Mucosa of stomach (tissue), 1 donor: ENCODE data around the gene KLK11.
A peak's percentile ranks its signal among the peaks of the same experiment; 100 is the strongest.

Experiments
- H3K27me3 ChIP-seq: one replicate; pipeline ENCODE4 v1.7.0; 2013; ENCODE audit warnings: mild to moderate bottlenecking, low read length; ENCODE audit not compliant: control insufficient read depth, insufficient read depth
- H3K36me3 ChIP-seq: one replicate; pipeline ENCODE4 v1.7.0; 2013; ENCODE audit warnings: low read length; ENCODE audit not compliant: control insufficient read depth, insufficient read depth
- H3K4me1 ChIP-seq: one replicate; pipeline ENCODE4 v1.7.0; 2013; ENCODE audit warnings: mild to moderate bottlenecking, low read length; ENCODE audit not compliant: control insufficient read depth, insufficient read depth
- H3K4me3 ChIP-seq: one replicate; pipeline ENCODE4 v1.7.0; 2013; ENCODE audit warnings: low read length
- H3K9ac ChIP-seq: one replicate; pipeline ENCODE4 v1.7.0; 2013; ENCODE audit warnings: mild to moderate bottlenecking, low read length, moderate library complexity
- H3K9me3 ChIP-seq: one replicate; pipeline ENCODE4 v1.7.0; 2013; ENCODE audit warnings: mild to moderate bottlenecking, low read length, moderate library complexity; ENCODE audit not compliant: control insufficient read depth
- donor health status: Pancreatic carcinoma.

Gene KLK11, protein sequence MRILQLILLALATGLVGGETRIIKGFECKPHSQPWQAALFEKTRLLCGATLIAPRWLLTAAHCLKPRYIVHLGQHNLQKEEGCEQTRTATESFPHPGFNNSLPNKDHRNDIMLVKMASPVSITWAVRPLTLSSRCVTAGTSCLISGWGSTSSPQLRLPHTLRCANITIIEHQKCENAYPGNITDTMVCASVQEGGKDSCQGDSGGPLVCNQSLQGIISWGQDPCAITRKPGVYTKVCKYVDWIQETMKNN

DNA sequence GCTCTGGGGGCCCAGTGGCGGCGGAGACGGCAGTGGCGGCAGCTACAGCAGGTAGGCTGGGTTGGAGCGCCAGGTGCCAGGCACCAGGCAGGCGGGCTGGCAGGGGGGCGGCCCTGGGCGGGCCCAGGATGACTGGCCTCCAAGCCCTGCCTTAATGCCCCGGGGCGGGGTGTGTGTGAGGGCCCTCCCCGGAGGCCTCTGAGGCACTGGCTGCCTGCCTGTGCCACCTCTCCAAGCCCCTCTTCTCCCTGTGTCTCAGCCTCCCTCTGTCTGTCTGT lies at the start of gene KLK11:
TSS of gene KLK11 (minus strand) at position 63 of the 278 bp plus-strand sequence. CDS start 985 bp downstream, outside the sequence.
- H3K9ac ChIP-seq = peak within 1 kb of the TSS; percentile 84
- H3K36me3 ChIP-seq = no peaks in the 10 kb centered on the region
- H3K4me1 ChIP-seq = peaks cover 15% of the 10 kb centered on the region
- peak within 1 kb of the TSS; percentile 49 for H3K4me3 ChIP-seq
- H3K27me3 ChIP-seq = peaks cover 3% of the 10 kb centered on the region
- H3K9me3 ChIP-seq = no peaks in the 10 kb centered on the region

- Histone ChIP-seq H3K4me1 (no peaks in the 10 kb centered on the region), H3K36me3 (no peaks in the 10 kb centered on the region), H3K27me3 (no peaks in the 10 kb centered on the region), H3K9ac (no peak overlapping the region), H3K9me3 (no peaks in the 10 kb centered on the region), H3K4me3 (no peak overlapping the region)
Measured at GRCh38 chr19:51075998-51076397, 49.6 kb upstream of the KLK11 start.

GRCh38 chr19:51071095-51071405 lies 44.6 kb upstream of the KLK11 start:
- no peak overlapping the region for H3K4me3 ChIP-seq
- no peaks in the 10 kb centered on the region for H3K9me3 ChIP-seq
- H3K36me3 ChIP-seq = no peaks in the 10 kb centered on the region
- no peaks in the 10 kb centered on the region for H3K4me1 ChIP-seq
- H3K27me3 ChIP-seq = no peaks in the 10 kb centered on the region
- no peak overlapping the region for H3K9ac ChIP-seq

- Histone ChIP-seq H3K4me1 (no peaks in the 10 kb centered on the region), H3K9ac (no peak overlapping the region), H3K9me3 (no peaks in the 10 kb centered on the region), H3K4me3 (no peak overlapping the region), H3K27me3 (no peaks in the 10 kb centered on the region), H3K36me3 (no peaks in the 10 kb centered on the region)
Measured at GRCh38 chr19:51070334-51071094, 44.1 kb upstream of the KLK11 start.

DNA sequence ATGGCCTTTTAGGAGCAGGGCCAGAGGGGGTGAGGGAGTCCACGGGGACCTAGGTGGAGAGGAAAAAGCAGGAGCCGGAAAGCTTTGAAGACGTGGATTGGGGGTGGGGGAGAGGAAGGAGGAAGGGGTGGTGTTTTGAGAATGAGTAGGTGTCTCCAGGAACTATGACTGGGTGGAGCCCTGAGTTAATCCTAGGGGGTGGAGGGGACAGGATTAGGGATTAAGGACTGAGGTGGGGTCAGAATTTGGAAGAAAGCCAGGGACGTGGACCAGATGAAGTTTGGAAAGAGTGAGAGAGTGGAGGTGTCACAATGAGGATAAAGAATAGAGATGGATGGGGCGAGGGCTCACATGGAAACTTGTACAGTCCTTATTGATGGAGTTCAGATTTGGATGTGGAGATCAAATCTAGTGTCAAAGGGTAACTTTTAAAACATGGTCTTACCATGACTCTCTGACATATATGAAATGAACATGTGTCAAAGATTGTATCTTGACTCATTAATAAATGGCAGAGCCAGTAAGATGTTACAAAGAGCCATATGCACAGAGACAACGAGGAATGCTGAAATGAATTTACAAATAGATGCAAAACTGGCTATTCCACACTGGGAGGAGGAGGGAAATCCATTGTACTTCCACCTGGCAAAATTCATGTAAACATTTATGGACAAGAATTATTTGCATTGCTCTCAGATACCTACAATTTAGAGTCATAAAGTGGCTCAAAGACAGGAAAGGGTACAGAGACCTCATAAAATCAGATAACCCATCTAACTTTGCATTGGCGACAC lies 40.2 kb upstream of the KLK11 start:
- Histone ChIP-seq H3K4me3 (no peak overlapping the region), H3K9ac (no peak overlapping the region), H3K9me3 (no peaks in the 10 kb centered on the region), H3K4me1 (peaks cover 8% of the 10 kb centered on the region), H3K36me3 (no peaks in the 10 kb centered on the region), H3K27me3 (peaks cover 4% of the 10 kb centered on the region)

DNA sequence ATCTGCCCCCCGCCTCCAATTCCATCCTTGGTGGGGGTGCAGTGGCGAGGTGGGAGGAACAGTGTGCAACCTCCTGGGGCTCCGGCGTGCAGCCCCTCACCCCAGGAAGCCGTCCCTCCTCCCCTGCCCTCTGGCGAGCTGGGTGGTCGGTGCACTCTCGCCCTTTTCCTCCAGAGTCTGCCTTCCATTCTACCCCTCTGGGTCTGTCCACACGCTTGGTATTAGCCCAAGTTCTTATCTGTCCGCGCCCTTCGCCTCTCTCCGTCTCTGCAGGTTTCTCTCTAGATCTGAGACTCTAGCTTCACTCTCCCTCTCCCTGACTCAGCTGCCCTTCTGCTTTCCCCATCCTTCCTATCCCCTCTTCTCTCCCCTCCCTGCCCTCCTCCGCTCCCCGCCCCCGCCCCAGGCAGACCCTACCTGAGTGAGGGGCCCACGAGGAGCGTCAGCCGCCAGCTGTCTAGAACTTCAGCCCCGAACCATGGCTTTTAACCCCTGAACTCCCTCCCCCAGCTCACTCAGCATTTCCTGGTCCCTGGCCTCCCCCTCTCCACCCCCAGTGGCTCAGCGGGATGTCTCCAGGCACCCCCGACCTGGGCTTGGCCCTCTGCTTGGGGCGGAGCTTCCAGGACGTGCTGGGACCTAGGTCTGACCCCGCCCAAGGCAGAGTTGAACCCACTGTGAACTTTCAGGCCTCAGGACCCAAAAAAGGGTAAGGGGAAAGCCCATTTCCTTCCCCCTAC lies 39.0 kb upstream of the KLK11 start:
- Histone ChIP-seq H3K4me3 (no peak overlapping the region), H3K36me3 (no peaks in the 10 kb centered on the region), H3K9me3 (no peaks in the 10 kb centered on the region), H3K9ac (no peak overlapping the region), H3K4me1 (peaks cover 8% of the 10 kb centered on the region), H3K27me3 (peaks cover 4% of the 10 kb centered on the region)

- Histone ChIP-seq H3K4me3 (no peak within 1 kb of the TSS), H3K9ac (no peak within 1 kb of the TSS), H3K4me1 (peaks cover 8% of the 10 kb centered on the region), H3K9me3 (no peaks in the 10 kb centered on the region), H3K27me3 (peaks cover 4% of the 10 kb centered on the region), H3K36me3 (no peaks in the 10 kb centered on the region)
Measured at GRCh38 chr19:51064534-51065220, 38.3 kb upstream of the KLK11 start, which contains the start of gene KLK13. Gene KLK13, minus strand, starts transcription at chr19:51065092. Its CDS starts 25 bp downstream, at chr19:51065067.

GRCh38 chr19:51063664-51064063 lies 37.2 kb upstream of the KLK11 start:
- Histone ChIP-seq H3K4me1 (peaks cover 8% of the 10 kb centered on the region), H3K36me3 (no peaks in the 10 kb centered on the region), H3K9me3 (no peaks in the 10 kb centered on the region), H3K27me3 (peaks cover 4% of the 10 kb centered on the region), H3K9ac (no peak overlapping the region), H3K4me3 (no peak overlapping the region)

- Histone ChIP-seq H3K9me3 (no peaks in the 10 kb centered on the region), H3K4me3 (no peak overlapping the region), H3K27me3 (peaks cover 4% of the 10 kb centered on the region), H3K4me1 (peaks cover 8% of the 10 kb centered on the region), H3K9ac (no peak overlapping the region), H3K36me3 (no peaks in the 10 kb centered on the region)
Measured at GRCh38 chr19:51060973-51061372, 34.6 kb upstream of the KLK11 start.

GRCh38 chr19:51060336-51060735 lies 33.9 kb upstream of the KLK11 start:
- Histone ChIP-seq H3K4me1 (peaks cover 8% of the 10 kb centered on the region), H3K36me3 (no peaks in the 10 kb centered on the region), H3K9me3 (no peaks in the 10 kb centered on the region), H3K4me3 (no peak overlapping the region), H3K27me3 (peaks cover 4% of the 10 kb centered on the region), H3K9ac (no peak overlapping the region)

GRCh38 chr19:51059715-51060114 lies 33.3 kb upstream of the KLK11 start:
- Histone ChIP-seq H3K4me1 (peaks cover 12% of the 10 kb centered on the region), H3K27me3 (peaks cover 4% of the 10 kb centered on the region), H3K36me3 (no peaks in the 10 kb centered on the region), H3K9me3 (no peaks in the 10 kb centered on the region), H3K9ac (no peak overlapping the region), H3K4me3 (no peak overlapping the region)
